Measurements from ENCODE around the gene SLC36A4. TPM values are rescaled to one million over a fixed set of nuclear protein-coding genes. Genes with fewer than 3 reads are reported as not detected.
"Not testable (repeated sequence)": the region's sequence is repeated elsewhere in the genome, so short reads cannot be mapped to it uniquely, and the experiment has no call there.

The SLC36A4 gene
- total RNA-seq, 1 donor: 34.1 TPM

GRCh38 chr11:93116641-93117441, 81.0 kb downstream of the SLC36A4 start:
- no peaks in the 10 kb centered on the region for H3K9me3 ChIP-seq (ENCODE audit: low read depth, low read length)
- no peaks in the 10 kb centered on the region for H3K4me1 ChIP-seq (ENCODE audit: insufficient read depth, low read length)
- H3K4me3 ChIP-seq (ENCODE audit: low read length): no peak overlapping the region
- H3K27me3 ChIP-seq (ENCODE audit: insufficient read depth, low read length): peaks cover 15% of the 10 kb centered on the region

- H3K27me3 ChIP-seq (ENCODE audit: insufficient read depth, low read length): peaks cover 15% of the 10 kb centered on the region
- no peaks in the 10 kb centered on the region for H3K4me1 ChIP-seq (ENCODE audit: insufficient read depth, low read length)
- no peak overlapping the region for H3K4me3 ChIP-seq (ENCODE audit: low read length)
- H3K9me3 ChIP-seq (ENCODE audit: low read depth, low read length): no peaks in the 10 kb centered on the region
Measured at GRCh38 chr11:93114304-93114703, 83.5 kb downstream of the SLC36A4 start.

- peaks cover 11% of the 10 kb centered on the region for H3K27me3 ChIP-seq (ENCODE audit: insufficient read depth, low read length)
- H3K9me3 ChIP-seq (ENCODE audit: low read depth, low read length): no peaks in the 10 kb centered on the region
- no peak overlapping the region for H3K4me3 ChIP-seq (ENCODE audit: low read length)
- no peaks in the 10 kb centered on the region for H3K4me1 ChIP-seq (ENCODE audit: insufficient read depth, low read length)
Measured at GRCh38 chr11:93113824-93114223, 84.0 kb downstream of the SLC36A4 start.

- H3K4me3 ChIP-seq (ENCODE audit: low read length); H3K27me3 ChIP-seq (ENCODE audit: insufficient read depth, low read length); H3K4me1 ChIP-seq (ENCODE audit: insufficient read depth, low read length); H3K9me3 ChIP-seq (ENCODE audit: low read depth, low read length): not testable (repeated sequence)
Measured at GRCh38 chr11:93111147-93111546, 86.6 kb downstream of the SLC36A4 start.

- no peaks in the 10 kb centered on the region for H3K9me3 ChIP-seq (ENCODE audit: low read depth, low read length)
- peaks cover 5% of the 10 kb centered on the region for H3K27me3 ChIP-seq (ENCODE audit: insufficient read depth, low read length)
- H3K4me3 ChIP-seq (ENCODE audit: low read length): no peak overlapping the region
- H3K4me1 ChIP-seq (ENCODE audit: insufficient read depth, low read length): no peaks in the 10 kb centered on the region
Measured at GRCh38 chr11:93100211-93100610, 97.6 kb downstream of the SLC36A4 start.

- H3K4me3 ChIP-seq (ENCODE audit: low read length): no peak overlapping the region
- peaks cover 5% of the 10 kb centered on the region for H3K27me3 ChIP-seq (ENCODE audit: insufficient read depth, low read length)
- no peaks in the 10 kb centered on the region for H3K4me1 ChIP-seq (ENCODE audit: insufficient read depth, low read length)
- no peaks in the 10 kb centered on the region for H3K9me3 ChIP-seq (ENCODE audit: low read depth, low read length)
Measured at GRCh38 chr11:93099806-93100205, 98.0 kb downstream of the SLC36A4 start.

Other genes with a start within 250 kb of the SLC36A4 start
- gene MTNR1B, start 228.3 kb downstream of the SLC36A4 start, total RNA-seq: not detected
- gene DEUP1, start 132.8 kb upstream of the SLC36A4 start, total RNA-seq: not detected

Data from mononuclear cell (primary cell).